Astrocyte (in vitro differentiated cells and primary cell): Measurements from ENCODE around the gene LEMD2. TPM values are rescaled to one million over a fixed set of nuclear protein-coding genes. Genes with fewer than 3 reads are reported as not detected.

Source experiments
- DNase-seq: peaks from one replicate; pipeline ENCODE4 v3.0.0-alpha.2; 2010; ENCODE audit warnings: low read depth
- FAIRE-seq: peaks from 2 replicates; lab custom pipeline; 2011; peaks lifted over from hg19 to GRCh38; lab: Jason Lieb, UNC
- H2AFZ ChIP-seq: 2 replicates; pipeline ENCODE4 v1.6.0; 2012; ENCODE audit warnings: low read depth, low read length, inconsistent platforms
- H3K27ac ChIP-seq: 2 replicates; pipeline ENCODE4 v1.5.1; 2011; ENCODE audit warnings: low read depth, low read length, inconsistent platforms
- H3K27me3 ChIP-seq: 2 replicates; pipeline ENCODE4 v1.6.0; 2011; ENCODE audit warnings: low read length, inconsistent platforms; ENCODE audit not compliant: insufficient read depth
- H3K36me3 ChIP-seq: 2 replicates; pipeline ENCODE4 v1.5.1; 2011; ENCODE audit warnings: low read length, inconsistent platforms; ENCODE audit not compliant: insufficient read depth
- H3K4me1 ChIP-seq: 2 replicates; pipeline ENCODE4 v1.5.1; 2011; ENCODE audit warnings: low read length, inconsistent platforms; ENCODE audit not compliant: insufficient read depth
- H3K4me2 ChIP-seq: 2 replicates; pipeline ENCODE4 v1.6.0; 2012; ENCODE audit warnings: low read length, inconsistent platforms
- H3K4me3 ChIP-seq: 2 replicates; pipeline ENCODE4 v1.5.1; 2011; ENCODE audit warnings: low read depth, mild to moderate bottlenecking, low read length, inconsistent platforms; ENCODE audit not compliant: insufficient read depth
- H3K79me2 ChIP-seq: 2 replicates; pipeline ENCODE4 v1.6.0; 2012; ENCODE audit warnings: mild to moderate bottlenecking, low read length, inconsistent platforms; ENCODE audit not compliant: insufficient read depth
- H3K9ac ChIP-seq: 2 replicates; pipeline ENCODE4 v1.6.0; 2012; ENCODE audit warnings: mild to moderate bottlenecking, low read length, inconsistent platforms
- H3K9me3 ChIP-seq: 2 replicates; pipeline ENCODE4 v1.5.1; 2012; ENCODE audit warnings: low read depth, mild to moderate bottlenecking, low read length, inconsistent platforms; ENCODE audit not compliant: insufficient read depth
- H4K20me1 ChIP-seq: 2 replicates; pipeline ENCODE4 v1.6.0; 2012; ENCODE audit warnings: low read length, inconsistent platforms; ENCODE audit not compliant: insufficient read depth
- H3K27ac Mint-ChIP-seq: one replicate; pipeline ENCODE4 v1.8.0; 2021; ENCODE audit warnings: mild to moderate bottlenecking, mixed read lengths; ENCODE audit not compliant: unreplicated experiment
- H3K27me3 Mint-ChIP-seq: one replicate; pipeline ENCODE4 v1.8.0; 2021; ENCODE audit warnings: low read depth, mixed read lengths; ENCODE audit not compliant: unreplicated experiment
- H3K36me3 Mint-ChIP-seq: one replicate; pipeline ENCODE4 v1.8.0; 2021; ENCODE audit warnings: low read depth, mixed read lengths; ENCODE audit not compliant: unreplicated experiment
- H3K4me1 Mint-ChIP-seq: one replicate; pipeline ENCODE4 v1.8.0; 2021; ENCODE audit warnings: low read depth, mixed read lengths; ENCODE audit not compliant: unreplicated experiment
- H3K4me3 Mint-ChIP-seq: one replicate; pipeline ENCODE4 v1.8.0; 2021; ENCODE audit warnings: mild to moderate bottlenecking, moderate library complexity, mixed read lengths; ENCODE audit not compliant: unreplicated experiment
- H3K9me3 Mint-ChIP-seq: one replicate; pipeline ENCODE4 v1.8.0; 2021; ENCODE audit warnings: mild to moderate bottlenecking, mixed read lengths; ENCODE audit not compliant: unreplicated experiment
- CTCF ChIP-seq: IDR thresholded peaks from 2 replicates; pipeline ENCODE4 v1.5.1; 2011; ENCODE audit warnings: low read depth, mild to moderate bottlenecking, inconsistent platforms, low read length, moderate library complexity; ENCODE audit not compliant: insufficient read depth
- EZH2 ChIP-seq: IDR thresholded peaks from 2 replicates; pipeline ENCODE4 v1.6.1; 2012; ENCODE audit warnings: mild to moderate bottlenecking, low read length, inconsistent platforms; ENCODE audit not compliant: insufficient read depth
- total RNA-seq: library from RNA; stranded (reverse); gene quantifications from 2 replicates; pipeline ENCODE4 v1.2.1, GENCODE V29; 2021

Gene LEMD2
- total RNA-seq, 1 donor from 2014 or later, result 62.2 TPM

- peaks cover 4% of the 10 kb centered on the region for H3K9me3 Mint-ChIP-seq
- no peaks in the 10 kb centered on the region for H3K79me2 ChIP-seq
- H3K36me3 ChIP-seq, result no peaks in the 10 kb centered on the region
- H3K9me3 ChIP-seq, result no peaks in the 10 kb centered on the region
- H3K9ac ChIP-seq, result no peak overlapping the region
- no peaks in the 10 kb centered on the region for H3K4me1 Mint-ChIP-seq
- H3K4me1 ChIP-seq, result no peaks in the 10 kb centered on the region
- FAIRE-seq (no peak), DNase-seq (no peak)
- no peak overlapping the region for H3K4me3 Mint-ChIP-seq
- TF ChIP-seq EZH2 (no peak), CTCF (no peak)
- H3K27me3 Mint-ChIP-seq, result peaks cover 24% of the 10 kb centered on the region
- no peaks in the 10 kb centered on the region for H4K20me1 ChIP-seq
- H3K4me2 ChIP-seq, result no peak overlapping the region
- H3K27me3 ChIP-seq, result no peaks in the 10 kb centered on the region
- no peak overlapping the region for H3K4me3 ChIP-seq
- H3K27ac ChIP-seq, result no peak overlapping the region
- H3K27ac Mint-ChIP-seq, result no peak overlapping the region
- H2AFZ ChIP-seq, result no peak overlapping the region
- H3K36me3 Mint-ChIP-seq, result no peaks in the 10 kb centered on the region
Measured at GRCh38 chr6:33761581-33761921, 27.4 kb downstream of the LEMD2 start.

GRCh38 chr6:33759887-33760629, 28.9 kb downstream of the LEMD2 start:
- FAIRE-seq (no peak), DNase-seq (no peak)
- H3K9ac ChIP-seq, result no peak overlapping the region
- no peaks in the 10 kb centered on the region for H3K4me1 Mint-ChIP-seq
- H3K9me3 Mint-ChIP-seq, result no peaks in the 10 kb centered on the region
- H3K27ac ChIP-seq, result no peak overlapping the region
- no peaks in the 10 kb centered on the region for H3K27me3 ChIP-seq
- H3K9me3 ChIP-seq, result no peaks in the 10 kb centered on the region
- H4K20me1 ChIP-seq, result no peaks in the 10 kb centered on the region
- peaks cover 16% of the 10 kb centered on the region for H3K27me3 Mint-ChIP-seq
- no peaks in the 10 kb centered on the region for H3K36me3 Mint-ChIP-seq
- H3K4me2 ChIP-seq, result no peak overlapping the region
- no peak overlapping the region for H3K27ac Mint-ChIP-seq
- H3K79me2 ChIP-seq, result no peaks in the 10 kb centered on the region
- no peak for TF ChIP-seq CTCF
- no peak for TF ChIP-seq EZH2
- H2AFZ ChIP-seq, result no peak overlapping the region
- no peak overlapping the region for H3K4me3 Mint-ChIP-seq
- H3K4me3 ChIP-seq, result no peak overlapping the region
- H3K4me1 ChIP-seq, result no peaks in the 10 kb centered on the region
- H3K36me3 ChIP-seq, result no peaks in the 10 kb centered on the region

GRCh38 chr6:33758815-33759216, 30.1 kb downstream of the LEMD2 start:
- H3K79me2 ChIP-seq, result no peaks in the 10 kb centered on the region
- no peak for FAIRE-seq
- no peak overlapping the region for H3K27ac ChIP-seq
- no peak overlapping the region for H3K9ac ChIP-seq
- H4K20me1 ChIP-seq, result no peaks in the 10 kb centered on the region
- H3K9me3 ChIP-seq, result no peaks in the 10 kb centered on the region
- H3K36me3 ChIP-seq, result no peaks in the 10 kb centered on the region
- H3K4me3 Mint-ChIP-seq, result no peak overlapping the region
- no peaks in the 10 kb centered on the region for H3K4me1 ChIP-seq
- DNase-seq, result no peak
- H3K4me2 ChIP-seq, result no peak overlapping the region
- no peaks in the 10 kb centered on the region for H3K9me3 Mint-ChIP-seq
- TF ChIP-seq EZH2, result no peak
- no peak for TF ChIP-seq CTCF
- no peak overlapping the region for H3K27ac Mint-ChIP-seq
- no peaks in the 10 kb centered on the region for H3K36me3 Mint-ChIP-seq
- no peak overlapping the region for H3K4me3 ChIP-seq
- no peaks in the 10 kb centered on the region for H3K4me1 Mint-ChIP-seq
- H2AFZ ChIP-seq, result no peak overlapping the region
- H3K27me3 ChIP-seq, result no peaks in the 10 kb centered on the region
- H3K27me3 Mint-ChIP-seq, result peaks cover 11% of the 10 kb centered on the region
